Measurements from ENCODE around the gene TNKS1BP1. TPM values are rescaled to one million over a fixed set of nuclear protein-coding genes. Genes with fewer than 3 reads are reported as not detected.

Gene TNKS1BP1
- total RNA-seq, 4 donors from 2014 or later, result 98.5 to 165 (median 125) TPM

- TF ChIP-seq CTCF (IDR thresholded peaks at IDR 0.05 in 4 of 5, conservative IDR thresholded peaks at IDR 0.05 in 1 of 5) (no peak), POLR2A (IDR thresholded peaks at IDR 0.05) (no peak)
- H3K27ac ChIP-seq, result peak overlapping the region; percentile 92 to 99 (median 98)
- intact Hi-C loops (cut with DNase I; ENCODE audit: low total_unique reads) (no loop called here), in situ Hi-C loops (cut with MboI; ENCODE audit: low sequenced_read_pairs in 4 of 4) (no loop called here)
- H3K4me1 ChIP-seq, result peaks cover 80 to 82% of the 10 kb centered on the region in 2 donors
- H3K9me3 ChIP-seq, result no peaks in the 10 kb centered on the region
- ATAC-seq (no peak), DNase-seq (no peak)
- H3K27me3 ChIP-seq, result no peaks in the 10 kb centered on the region
- peak overlapping the region; percentile 52 to 82 (median 66) for H3K4me3 ChIP-seq
- peaks cover 0 to 49% of the 10 kb centered on the region in 2 donors for H3K36me3 ChIP-seq
Measured at GRCh38 chr11:57309106-57310059, 15.4 kb downstream of the TNKS1BP1 start.

GRCh38 chr11:57308426-57309060 is 16.2 kb downstream of the TNKS1BP1 start:
- intact Hi-C loops (cut with DNase I; ENCODE audit: low total_unique reads) (no loop called here), in situ Hi-C loops (cut with MboI; ENCODE audit: low sequenced_read_pairs in 4 of 4) (no loop called here)
- peaks cover 84 to 87% of the 10 kb centered on the region in 2 donors for H3K4me1 ChIP-seq
- DNase-seq (peak in 1 of 2 donors; percentile 28), ATAC-seq (no peak)
- H3K9me3 ChIP-seq, result no peaks in the 10 kb centered on the region
- TF ChIP-seq CTCF (IDR thresholded peaks at IDR 0.05 in 4 of 5, conservative IDR thresholded peaks at IDR 0.05 in 1 of 5) (no peak), POLR2A (IDR thresholded peaks at IDR 0.05) (no peak)
- H3K27ac ChIP-seq, result peak overlapping the region; percentile 92 to 99 (median 98)
- no peaks in the 10 kb centered on the region for H3K27me3 ChIP-seq
- H3K4me3 ChIP-seq, result peak overlapping the region; percentile 33 to 82 (median 58)
- H3K36me3 ChIP-seq, result peaks cover 0 to 43% of the 10 kb centered on the region in 2 donors

- no peak for TF ChIP-seq CTCF (IDR thresholded peaks at IDR 0.05 in 4 of 5, conservative IDR thresholded peaks at IDR 0.05 in 1 of 5)
- TF ChIP-seq POLR2A (IDR thresholded peaks at IDR 0.05), result no peak
- H3K4me3 ChIP-seq, result peak overlapping the region; percentile 33 to 82 (median 58)
- H3K9me3 ChIP-seq, result no peaks in the 10 kb centered on the region
- H3K4me1 ChIP-seq, result peaks cover 81 to 83% of the 10 kb centered on the region in 2 donors
- in situ Hi-C loops (cut with MboI; ENCODE audit: low sequenced_read_pairs in 4 of 4) (no loop called here), intact Hi-C loops (cut with DNase I; ENCODE audit: low total_unique reads) (no loop called here)
- no peaks in the 10 kb centered on the region for H3K27me3 ChIP-seq
- DNase-seq (peak in 1 of 2 donors; percentile 16), ATAC-seq (no peak)
- H3K36me3 ChIP-seq, result peaks cover 0 to 43% of the 10 kb centered on the region in 2 donors
- H3K27ac ChIP-seq, result peak overlapping the region; percentile 92 to 99 (median 98)
Measured at GRCh38 chr11:57307666-57308270, 17.0 kb downstream of the TNKS1BP1 start.

- DNase-seq (no peak), ATAC-seq (no peak)
- peak overlapping the region; percentile 33 to 82 (median 58) for H3K4me3 ChIP-seq
- intact Hi-C loops (cut with DNase I; ENCODE audit: low total_unique reads) (no loop called here), in situ Hi-C loops (cut with MboI; ENCODE audit: low sequenced_read_pairs in 4 of 4) (no loop called here)
- H3K27me3 ChIP-seq, result no peaks in the 10 kb centered on the region
- H3K9me3 ChIP-seq, result no peaks in the 10 kb centered on the region
- H3K36me3 ChIP-seq, result peaks cover 3 to 46% of the 10 kb centered on the region in 2 donors
- TF ChIP-seq POLR2A (IDR thresholded peaks at IDR 0.05) (no peak), CTCF (IDR thresholded peaks at IDR 0.05 in 4 of 5, conservative IDR thresholded peaks at IDR 0.05 in 1 of 5) (no peak)
- H3K4me1 ChIP-seq, result peaks cover 73 to 76% of the 10 kb centered on the region in 2 donors
- peak overlapping the region; percentile 92 to 99 (median 98) for H3K27ac ChIP-seq
Measured at GRCh38 chr11:57306940-57307565, 17.7 kb downstream of the TNKS1BP1 start.

Data from gastrocnemius medialis (tissue), 4 donors.